Ishikawa (cell line): ENCODE data around the gene TEP1.

Experiments used
- CEBPB ChIP-seq: IDR thresholded peaks from 2 replicates; pipeline ENCODE4 v1.6.1; 2012
- CREB1 ChIP-seq: IDR thresholded peaks from 2 replicates; pipeline ENCODE4 v1.6.1; 2012; ENCODE audit warnings: low read depth
- EGR1 ChIP-seq: IDR thresholded peaks from 2 replicates; pipeline ENCODE4 v1.6.1; 2012
- EP300 ChIP-seq: IDR thresholded peaks from 2 replicates; pipeline ENCODE4 v1.6.1; 2012; ENCODE audit warnings: borderline replicate concordance
- FOXM1 ChIP-seq: IDR thresholded peaks from 2 replicates; pipeline ENCODE4 v1.6.1; 2012; ENCODE audit warnings: low read depth, borderline replicate concordance
- MAX ChIP-seq: IDR thresholded peaks from 2 replicates; pipeline ENCODE4 v1.6.1; 2012
- NFIC ChIP-seq: IDR thresholded peaks from 2 replicates; pipeline ENCODE4 v1.6.1; 2012
- RAD21 ChIP-seq: IDR thresholded peaks from 2 replicates; pipeline ENCODE4 v1.6.1; 2012; ENCODE audit warnings: low read depth
- TAF1 ChIP-seq: IDR thresholded peaks from 2 replicates; pipeline ENCODE4 v1.6.1; 2012; ENCODE audit warnings: low read depth, mild to moderate bottlenecking
- TCF12 ChIP-seq: IDR thresholded peaks from 2 replicates; pipeline ENCODE4 v1.6.1; 2012; ENCODE audit warnings: low read depth
- TEAD4 ChIP-seq: IDR thresholded peaks from 2 replicates; pipeline ENCODE4 v1.6.1; 2012
- YY1 ChIP-seq: IDR thresholded peaks from 2 replicates; pipeline ENCODE4 v1.6.1; 2012; ENCODE audit warnings: low read depth
- ZBTB7A ChIP-seq: IDR thresholded peaks from 2 replicates; pipeline ENCODE4 v1.6.1; 2012; ENCODE audit warnings: low read depth
- TF ChIP-seq, protein P1 (sequence below): IDR thresholded peaks from 2 replicates; pipeline ENCODE4 v1.6.1; 2012
- TF ChIP-seq, protein P2 (sequence below): IDR thresholded peaks from 2 replicates; pipeline ENCODE4 v1.6.1; 2012; ENCODE audit warnings: low read depth, mild to moderate bottlenecking

Gene TEP1

DNA sequence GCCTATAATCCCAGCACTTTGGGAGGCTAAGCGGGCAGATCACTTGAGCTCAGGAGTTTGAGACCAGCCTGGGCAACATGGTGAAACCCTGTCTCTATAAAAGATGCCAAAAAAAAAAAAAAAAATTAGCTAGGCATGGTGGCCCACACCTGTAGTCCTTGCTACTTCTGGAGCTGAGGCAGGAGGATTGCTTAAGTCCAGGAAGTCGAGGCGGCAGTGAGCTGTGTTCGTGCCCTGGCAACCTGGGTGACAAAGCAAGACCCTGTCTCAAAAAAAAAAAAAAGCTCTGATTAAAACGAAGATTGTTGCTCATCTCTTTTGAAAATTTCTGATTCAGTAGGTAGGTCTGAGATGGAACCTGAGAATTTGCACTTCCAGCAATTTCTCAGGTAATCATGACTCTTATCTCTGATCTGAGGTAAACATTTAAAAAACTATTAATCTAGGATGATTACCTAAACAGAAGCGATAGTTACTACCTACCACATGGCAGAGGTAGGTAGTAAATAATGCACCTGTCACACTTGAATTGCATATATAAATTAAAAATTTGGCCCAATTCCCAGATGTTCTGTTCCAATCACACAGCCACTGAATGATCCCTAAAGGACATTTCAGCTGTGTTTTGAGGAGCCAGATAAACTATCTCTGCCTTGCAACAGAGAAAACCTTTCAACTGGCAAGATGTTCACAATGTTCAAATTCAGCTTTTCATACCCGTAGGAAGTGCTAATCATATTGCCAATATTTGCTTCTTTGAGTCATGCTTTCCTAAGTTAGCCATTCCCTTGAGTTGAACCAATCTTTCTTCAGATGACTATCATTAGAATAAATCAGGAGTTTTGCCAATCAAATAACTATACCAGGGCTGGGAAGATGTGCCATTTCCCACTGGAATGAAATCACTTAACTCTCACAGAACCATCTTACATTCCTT is 4.2 kb upstream of the TEP1 start:
- TF ChIP-seq, protein P1, sequence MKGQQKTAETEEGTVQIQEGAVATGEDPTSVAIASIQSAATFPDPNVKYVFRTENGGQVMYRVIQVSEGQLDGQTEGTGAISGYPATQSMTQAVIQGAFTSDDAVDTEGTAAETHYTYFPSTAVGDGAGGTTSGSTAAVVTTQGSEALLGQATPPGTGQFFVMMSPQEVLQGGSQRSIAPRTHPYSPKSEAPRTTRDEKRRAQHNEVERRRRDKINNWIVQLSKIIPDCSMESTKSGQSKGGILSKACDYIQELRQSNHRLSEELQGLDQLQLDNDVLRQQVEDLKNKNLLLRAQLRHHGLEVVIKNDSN: no peak
- TF ChIP-seq CREB1 (no peak), TEAD4 (no peak)

- TF ChIP-seq EP300: no peak
- TF ChIP-seq, protein P1: no peak
- TF ChIP-seq CEBPB: no peak
- no peak for TF ChIP-seq TCF12
- no peak for TF ChIP-seq CREB1
- TF ChIP-seq EGR1: no peak
- TF ChIP-seq RAD21: no peak
- TF ChIP-seq YY1: no peak
- no peak for TF ChIP-seq NFIC
Measured at GRCh38 chr14:20416223-20416622, 2.9 kb upstream of the TEP1 start.

GRCh38 chr14:20415782-20416206 is 2.5 kb upstream of the TEP1 start:
- no peak for TF ChIP-seq ZBTB7A
- peak; percentile 57 for TF ChIP-seq RAD21

GRCh38 chr14:20413744-20414082 is 412 bp upstream of the TEP1 start:
- TF ChIP-seq RAD21 (no peak), CREB1 (no peak), TEAD4 (no peak), TCF12 (no peak)

- TF ChIP-seq RAD21: no peak
- no peak for TF ChIP-seq MAX
- no peak for TF ChIP-seq NFIC
- TF ChIP-seq CEBPB: no peak
- TF ChIP-seq, protein P2, sequence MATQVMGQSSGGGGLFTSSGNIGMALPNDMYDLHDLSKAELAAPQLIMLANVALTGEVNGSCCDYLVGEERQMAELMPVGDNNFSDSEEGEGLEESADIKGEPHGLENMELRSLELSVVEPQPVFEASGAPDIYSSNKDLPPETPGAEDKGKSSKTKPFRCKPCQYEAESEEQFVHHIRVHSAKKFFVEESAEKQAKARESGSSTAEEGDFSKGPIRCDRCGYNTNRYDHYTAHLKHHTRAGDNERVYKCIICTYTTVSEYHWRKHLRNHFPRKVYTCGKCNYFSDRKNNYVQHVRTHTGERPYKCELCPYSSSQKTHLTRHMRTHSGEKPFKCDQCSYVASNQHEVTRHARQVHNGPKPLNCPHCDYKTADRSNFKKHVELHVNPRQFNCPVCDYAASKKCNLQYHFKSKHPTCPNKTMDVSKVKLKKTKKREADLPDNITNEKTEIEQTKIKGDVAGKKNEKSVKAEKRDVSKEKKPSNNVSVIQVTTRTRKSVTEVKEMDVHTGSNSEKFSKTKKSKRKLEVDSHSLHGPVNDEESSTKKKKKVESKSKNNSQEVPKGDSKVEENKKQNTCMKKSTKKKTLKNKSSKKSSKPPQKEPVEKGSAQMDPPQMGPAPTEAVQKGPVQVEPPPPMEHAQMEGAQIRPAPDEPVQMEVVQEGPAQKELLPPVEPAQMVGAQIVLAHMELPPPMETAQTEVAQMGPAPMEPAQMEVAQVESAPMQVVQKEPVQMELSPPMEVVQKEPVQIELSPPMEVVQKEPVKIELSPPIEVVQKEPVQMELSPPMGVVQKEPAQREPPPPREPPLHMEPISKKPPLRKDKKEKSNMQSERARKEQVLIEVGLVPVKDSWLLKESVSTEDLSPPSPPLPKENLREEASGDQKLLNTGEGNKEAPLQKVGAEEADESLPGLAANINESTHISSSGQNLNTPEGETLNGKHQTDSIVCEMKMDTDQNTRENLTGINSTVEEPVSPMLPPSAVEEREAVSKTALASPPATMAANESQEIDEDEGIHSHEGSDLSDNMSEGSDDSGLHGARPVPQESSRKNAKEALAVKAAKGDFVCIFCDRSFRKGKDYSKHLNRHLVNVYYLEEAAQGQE: no peak
- no peak for TF ChIP-seq ZBTB7A
- no peak for TF ChIP-seq CREB1
- no peak for TF ChIP-seq FOXM1
- TF ChIP-seq TEAD4: no peak
- no peak for TF ChIP-seq EGR1
- no peak for TF ChIP-seq TAF1
Measured at GRCh38 chr14:20412411-20412810, 890 bp downstream of the TEP1 start.

- no peak for TF ChIP-seq ZBTB7A
- TF ChIP-seq, protein P1: no peak
- no peak for TF ChIP-seq CEBPB
- TF ChIP-seq TEAD4: no peak
- TF ChIP-seq EP300: no peak
- no peak for TF ChIP-seq MAX
- TF ChIP-seq RAD21: no peak
- no peak for TF ChIP-seq FOXM1
- TF ChIP-seq CREB1: no peak
- no peak for TF ChIP-seq NFIC
- TF ChIP-seq TCF12: no peak
- TF ChIP-seq TAF1: no peak
Measured at GRCh38 chr14:20409226-20409625, 4.1 kb downstream of the TEP1 start.

- TF ChIP-seq ZBTB7A (no peak), RAD21 (no peak), EP300 (no peak), EGR1 (no peak), TAF1 (no peak), TEAD4 (no peak), CEBPB (no peak), FOXM1 (no peak), MAX (no peak), CREB1 (no peak), NFIC (no peak), YY1 (no peak), TCF12 (no peak)
- TF ChIP-seq, protein P2: no peak
- TF ChIP-seq, protein P1: no peak
Measured at GRCh38 chr14:20403521-20403920, 9.8 kb downstream of the TEP1 start.
